ENCODE data around the gene OR51Q1. TPM values are rescaled to one million over a fixed set of nuclear protein-coding genes. Genes with fewer than 3 reads are reported as not detected.

The OR51Q1 gene
- polyA plus RNA-seq, 1 of the 3 experiments (the other 2 are of a cell fraction), result not detected

DNA sequence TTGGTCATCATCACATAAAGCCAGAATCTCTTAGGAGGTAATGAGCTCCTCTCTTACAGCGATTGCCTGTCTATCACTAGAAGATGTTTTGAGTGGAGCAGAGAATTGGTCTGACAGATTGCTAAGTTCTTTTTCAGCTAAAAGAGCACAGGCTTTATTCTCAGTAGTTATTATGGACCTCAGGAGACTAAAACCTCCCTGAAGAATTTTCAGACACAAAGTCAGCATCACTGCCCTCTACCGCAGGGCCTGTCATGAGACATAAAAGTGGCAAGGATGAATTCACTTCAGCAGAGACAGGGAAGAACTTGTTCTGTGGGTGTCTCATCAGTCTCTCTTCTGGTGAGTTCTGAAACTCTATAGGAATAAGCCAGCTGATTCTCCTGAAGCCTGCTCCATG is 27.1 kb downstream of the OR51Q1 start, which contains the start of gene OR51I2:
Gene OR51I2 (plus strand): TSS at position 301 of the 400 bp plus-strand sequence. CDS start 4,166 bp downstream, outside the sequence.
- ChIA-PET CTCF (interaction anchor here (1.8 kb wide), 1 partner anchor 15 kb away, joined by 3 read pairs; no protein-coding TSS in a partner anchor), POLR2A (no interaction called here)
- Histone ChIP-seq H3K9me3 (no peaks in the 10 kb centered on the region), H4K20me1 (ENCODE audit: insufficient read depth) (no peaks in the 10 kb centered on the region), H3K4me1 (ENCODE audit: control insufficient read depth in 1 of 2, insufficient read depth in 2 of 2, low read depth in 1 of 2, low read length in 1 of 2) (no peaks in the 10 kb centered on the region), H3F3A (replicated peaks; ENCODE audit: insufficient read depth) (no peaks in the 10 kb centered on the region), H3K36me3 (replicated peaks in 1 of 2; ENCODE audit: control insufficient read depth in 1 of 2, insufficient read depth in 2 of 2, low read length in 1 of 2) (no peaks in the 10 kb centered on the region), H3K9ac (no peak within 1 kb of the TSS), H3K27ac (ENCODE audit: low read depth in 2 of 2, low read length in 1 of 2) (no peak within 1 kb of the TSS), H3K79me2 (ENCODE audit: insufficient read depth) (no peaks in the 10 kb centered on the region), H3K9me2 (no peaks in the 10 kb centered on the region), H3K4me3 (ENCODE audit: low read depth in 2 of 2, low read length in 1 of 2) (no peak within 1 kb of the TSS), H3K27me3 (ENCODE audit: insufficient read depth) (peaks cover 8% of the 10 kb centered on the region; the same call in 1 of the 2 replicates), H2AFZ (ENCODE audit: low read depth) (no peak within 1 kb of the TSS), H3K4me2 (no peak within 1 kb of the TSS)
- DNase-seq, result no peak
- TF ChIP-seq FOXJ3 (CRISPR knock-in tag; IDR thresholded peaks at IDR 0.05) (no peak), GATA2 (CRISPR knock-in tag; IDR thresholded peaks at IDR 0.05) (no peak), TAF1 (IDR thresholded peaks at IDR 0.05; ENCODE audit: borderline replicate concordance, low read depth, low read length) (no peak), MEF2A (IDR thresholded peaks at IDR 0.05; ENCODE audit: borderline replicate concordance, low read depth) (no peak), RAD21 (IDR thresholded peaks at IDR 0.05; ENCODE audit: low read length) (no peak), ELF1 (IDR thresholded peaks at IDR 0.05) (no peak), GABPA (IDR thresholded peaks at IDR 0.05; ENCODE audit: low read depth) (no peak), SMC3 (IDR thresholded peaks at IDR 0.05; ENCODE audit: low read depth, low read length) (no peak), PBX3 (IDR thresholded peaks at IDR 0.05) (no peak), EP300 (IDR thresholded peaks at IDR 0.05; ENCODE audit: borderline replicate concordance in 1 of 2, low read depth in 1 of 2, low read length in 1 of 2) (no peak), FOSL2 (IDR thresholded peaks at IDR 0.05; ENCODE audit: borderline replicate concordance, low read depth) (no peak), TCF12 (IDR thresholded peaks at IDR 0.05) (no peak), NRF1 (IDR thresholded peaks at IDR 0.05; ENCODE audit: low read depth, low read length) (no peak), JUND (IDR thresholded peaks at IDR 0.05) (no peak), TEAD4 (IDR thresholded peaks at IDR 0.05; ENCODE audit: borderline replicate concordance, insufficient read depth) (no peak), MXI1 (IDR thresholded peaks at IDR 0.05; ENCODE audit: low read depth, low read length) (no peak), CHD2 (IDR thresholded peaks at IDR 0.05; ENCODE audit: low read length, partially characterized antibody) (no peak)
- TF ChIP-seq, protein P1, sequence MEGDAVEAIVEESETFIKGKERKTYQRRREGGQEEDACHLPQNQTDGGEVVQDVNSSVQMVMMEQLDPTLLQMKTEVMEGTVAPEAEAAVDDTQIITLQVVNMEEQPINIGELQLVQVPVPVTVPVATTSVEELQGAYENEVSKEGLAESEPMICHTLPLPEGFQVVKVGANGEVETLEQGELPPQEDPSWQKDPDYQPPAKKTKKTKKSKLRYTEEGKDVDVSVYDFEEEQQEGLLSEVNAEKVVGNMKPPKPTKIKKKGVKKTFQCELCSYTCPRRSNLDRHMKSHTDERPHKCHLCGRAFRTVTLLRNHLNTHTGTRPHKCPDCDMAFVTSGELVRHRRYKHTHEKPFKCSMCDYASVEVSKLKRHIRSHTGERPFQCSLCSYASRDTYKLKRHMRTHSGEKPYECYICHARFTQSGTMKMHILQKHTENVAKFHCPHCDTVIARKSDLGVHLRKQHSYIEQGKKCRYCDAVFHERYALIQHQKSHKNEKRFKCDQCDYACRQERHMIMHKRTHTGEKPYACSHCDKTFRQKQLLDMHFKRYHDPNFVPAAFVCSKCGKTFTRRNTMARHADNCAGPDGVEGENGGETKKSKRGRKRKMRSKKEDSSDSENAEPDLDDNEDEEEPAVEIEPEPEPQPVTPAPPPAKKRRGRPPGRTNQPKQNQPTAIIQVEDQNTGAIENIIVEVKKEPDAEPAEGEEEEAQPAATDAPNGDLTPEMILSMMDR (IDR thresholded peaks at IDR 0.05), result no peak
- TF ChIP-seq, protein P2, sequence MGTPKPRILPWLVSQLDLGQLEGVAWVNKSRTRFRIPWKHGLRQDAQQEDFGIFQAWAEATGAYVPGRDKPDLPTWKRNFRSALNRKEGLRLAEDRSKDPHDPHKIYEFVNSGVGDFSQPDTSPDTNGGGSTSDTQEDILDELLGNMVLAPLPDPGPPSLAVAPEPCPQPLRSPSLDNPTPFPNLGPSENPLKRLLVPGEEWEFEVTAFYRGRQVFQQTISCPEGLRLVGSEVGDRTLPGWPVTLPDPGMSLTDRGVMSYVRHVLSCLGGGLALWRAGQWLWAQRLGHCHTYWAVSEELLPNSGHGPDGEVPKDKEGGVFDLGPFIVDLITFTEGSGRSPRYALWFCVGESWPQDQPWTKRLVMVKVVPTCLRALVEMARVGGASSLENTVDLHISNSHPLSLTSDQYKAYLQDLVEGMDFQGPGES (IDR thresholded peaks at IDR 0.05; ENCODE audit: low read depth, low read length), result no peak
- TF ChIP-seq, protein P3, sequence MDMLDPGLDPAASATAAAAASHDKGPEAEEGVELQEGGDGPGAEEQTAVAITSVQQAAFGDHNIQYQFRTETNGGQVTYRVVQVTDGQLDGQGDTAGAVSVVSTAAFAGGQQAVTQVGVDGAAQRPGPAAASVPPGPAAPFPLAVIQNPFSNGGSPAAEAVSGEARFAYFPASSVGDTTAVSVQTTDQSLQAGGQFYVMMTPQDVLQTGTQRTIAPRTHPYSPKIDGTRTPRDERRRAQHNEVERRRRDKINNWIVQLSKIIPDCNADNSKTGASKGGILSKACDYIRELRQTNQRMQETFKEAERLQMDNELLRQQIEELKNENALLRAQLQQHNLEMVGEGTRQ (IDR thresholded peaks at IDR 0.05; ENCODE audit: borderline replicate concordance, low read depth, low read length), result no peak
- 0% methylated on average over 2 of the region's 2 CpGs for WGBS (ENCODE audit: low lambda C conversion rate)
